AG04449 (cell line): Measurements from ENCODE around the gene YAF2.

Experiments used
- CTCF ChIA-PET: fragments of 350-600 bp; formaldehyde crosslinking; extraction: SDS; loops from one replicate; lab custom pipeline; 2021; ENCODE audit warnings: antibody characterized with exemption; lab: Yijun Ruan, JAX
- POLR2A ChIA-PET: fragments of 400-600, 350-600 bp; formaldehyde crosslinking; extraction: SDS; loops from one replicate; lab custom pipeline; 2020; ENCODE audit warnings: antibody characterized with exemption, inconsistent platforms; lab: Yijun Ruan, JAX
- DNase-seq: peaks from one replicate; pipeline ENCODE4 v3.0.0-alpha.2; 2010; ENCODE audit warnings: low read depth, low spot score
- H3K4me3 ChIP-seq: 2 replicates; pipeline ENCODE4 v1.5.1; 2011; ENCODE audit warnings: low read depth, mild to moderate bottlenecking, control low read depth, low read length
- CTCF ChIP-seq: IDR thresholded peaks from one replicate; pipeline ENCODE4 v1.5.1; 2011; ENCODE audit warnings: mild to moderate bottlenecking, moderate library complexity, low read length, control low read depth, inconsistent platforms; ENCODE audit not compliant: insufficient read depth; ENCODE audit errors: missing control alignments

Gene YAF2

GRCh38 chr12:42128888-42129287, 109.2 kb downstream of the YAF2 start:
- POLR2A ChIA-PET: no interaction called here
- no peak for DNase-seq
- CTCF ChIA-PET: interaction anchor here (0.7 to 5.2 kb wide), 13 partner anchors 9 to 1208 kb away, joined by 3 to 56 read pairs (median 4); no protein-coding TSS in a partner anchor
- H3K4me3 ChIP-seq: no peak overlapping the region
- TF ChIP-seq CTCF: no peak

GRCh38 chr12:42128327-42128726, 109.7 kb downstream of the YAF2 start:
- DNase-seq: no peak
- POLR2A ChIA-PET: no interaction called here
- no peak for TF ChIP-seq CTCF
- CTCF ChIA-PET: interaction anchor here (0.8 to 5.2 kb wide), 11 partner anchors 9 to 1208 kb away, joined by 3 to 56 read pairs (median 6); no protein-coding TSS in a partner anchor
- no peak overlapping the region for H3K4me3 ChIP-seq

GRCh38 chr12:42126963-42127362, 111.1 kb downstream of the YAF2 start:
- no peak for TF ChIP-seq CTCF
- no peak overlapping the region for H3K4me3 ChIP-seq
- ChIA-PET CTCF (interaction anchor here (1.0 to 5.2 kb wide), 4 partner anchors 205 to 248 kb away, joined by 4 to 56 read pairs (median 22); no protein-coding TSS in a partner anchor), POLR2A (no interaction called here)
- no peak for DNase-seq

- no peak for DNase-seq
- ChIA-PET CTCF (interaction anchor here (0.6 to 5.2 kb wide), 6 partner anchors 14 to 299 kb away, joined by 3 to 56 read pairs (median 4); no protein-coding TSS in a partner anchor), POLR2A (no interaction called here)
- TF ChIP-seq CTCF: no peak
- H3K4me3 ChIP-seq: no peak overlapping the region
Observed at GRCh38 chr12:42125388-42125767, 112.7 kb downstream of the YAF2 start.

- ChIA-PET CTCF (interaction anchor here (0.6 to 5.2 kb wide), 5 partner anchors 135 to 300 kb away, joined by 3 to 56 read pairs (median 4); no protein-coding TSS in a partner anchor), POLR2A (no interaction called here)
- no peak for TF ChIP-seq CTCF
- DNase-seq: no peak
- H3K4me3 ChIP-seq: no peak overlapping the region
Observed at GRCh38 chr12:42124764-42125387, 113.2 kb downstream of the YAF2 start.

- CTCF ChIA-PET: interaction anchor here (1.3 to 3.7 kb wide), 6 partner anchors 9 to 253 kb away, joined by 3 to 14 read pairs (median 6); no protein-coding TSS in a partner anchor
- no peak for TF ChIP-seq CTCF
- peak; percentile 62 for DNase-seq
- no peak overlapping the region for H3K4me3 ChIP-seq
- POLR2A ChIA-PET: interaction anchor here (0.6 kb wide), 1 partner anchor 23 kb away, joined by 3 read pairs; no protein-coding TSS in a partner anchor
Observed at GRCh38 chr12:42119085-42119633, 118.9 kb downstream of the YAF2 start.
